RWPE2 (cell line): ENCODE results near the gene ANKRD39.
"Not testable (repeated sequence)": the region's sequence is repeated elsewhere in the genome, so short reads cannot be mapped to it uniquely, and the experiment has no call there.

Experiments
- ATAC-seq: fragments of 200-7000 bp; cut with Tn5 transposase; 3 replicates; pipeline ENCODE4 v1.9.1; 2021; ENCODE audit warnings: low read depth
- DNase-seq: peaks from one replicate; pipeline ENCODE4 v3.0.0-alpha.2; 2020; ENCODE audit warnings: low spot score
- H3K27ac ChIP-seq: fragments of 450-650 bp; 2 replicates; pipeline ENCODE4 v1.5.1; 2017; ENCODE audit warnings: mild to moderate bottlenecking; ENCODE audit not compliant: poor library complexity, severe bottlenecking
- H3K27me3 ChIP-seq: fragments of 250-450 bp; sonication (Bioruptor Pico); 2 replicates; pipeline ENCODE4 v1.5.1; 2021; ENCODE audit warnings: mild to moderate bottlenecking, moderate library complexity; ENCODE audit not compliant: insufficient read depth, poor library complexity, severe bottlenecking
- H3K36me3 ChIP-seq: fragments of 250-450 bp; sonication (Bioruptor Pico); 2 replicates; pipeline ENCODE4 v1.5.1; 2020; ENCODE audit warnings: low read depth, mild to moderate bottlenecking, moderate library complexity
- H3K4me1 ChIP-seq: fragments of 250-450 bp; sonication (Bioruptor Pico); 2 replicates; pipeline ENCODE4 v1.5.1; 2021; ENCODE audit warnings: mild to moderate bottlenecking, moderate library complexity; ENCODE audit not compliant: insufficient read depth, poor library complexity, severe bottlenecking
- H3K4me3 ChIP-seq: fragments of 250-450 bp; sonication (Bioruptor Pico); 2 replicates; pipeline ENCODE4 v1.5.1; 2021; ENCODE audit warnings: mild to moderate bottlenecking, moderate library complexity; ENCODE audit not compliant: severe bottlenecking
- H3K9me3 ChIP-seq: fragments of 250-450 bp; sonication (Bioruptor Pico); 2 replicates; pipeline ENCODE4 v1.5.1; 2021; ENCODE audit warnings: mild to moderate bottlenecking, moderate library complexity; ENCODE audit not compliant: severe bottlenecking
- CTCF ChIP-seq: fragments of 450-650 bp; IDR thresholded peaks from one replicate; pipeline ENCODE4 v1.5.1; 2017; ENCODE audit warnings: mild to moderate bottlenecking, moderate library complexity; ENCODE audit not compliant: poor library complexity, severe bottlenecking

The ANKRD39 gene

GRCh38 chr2:96807127-96807471 lies 50.7 kb downstream of the ANKRD39 start:
- no peak overlapping the region for H3K4me3 ChIP-seq
- DNase-seq (no peak), ATAC-seq (no peak)
- no peaks in the 10 kb centered on the region; the same call in 1 of the 2 replicates for H3K36me3 ChIP-seq
- H3K4me1 ChIP-seq: no peaks in the 10 kb centered on the region
- TF ChIP-seq CTCF: no peak
- H3K9me3 ChIP-seq: no peaks in the 10 kb centered on the region
- H3K27me3 ChIP-seq: no peaks in the 10 kb centered on the region
- H3K27ac ChIP-seq: no peak overlapping the region

GRCh38 chr2:96806468-96807126 lies 51.2 kb downstream of the ANKRD39 start:
- no peak for DNase-seq
- Histone ChIP-seq H3K27ac (no peak overlapping the region), H3K36me3 (no peaks in the 10 kb centered on the region; the same call in 1 of the 2 replicates), H3K27me3 (no peaks in the 10 kb centered on the region), H3K9me3 (no peaks in the 10 kb centered on the region), H3K4me1 (no peaks in the 10 kb centered on the region), H3K4me3 (no peak overlapping the region)
- ATAC-seq: no peak
- TF ChIP-seq CTCF: no peak

GRCh38 chr2:96805946-96806345 lies 51.9 kb downstream of the ANKRD39 start:
- not testable (repeated sequence) for H3K4me3 ChIP-seq, H3K27me3 ChIP-seq, ATAC-seq, H3K27ac ChIP-seq, H3K4me1 ChIP-seq, H3K36me3 ChIP-seq, DNase-seq, H3K9me3 ChIP-seq

GRCh38 chr2:96804986-96805385 lies 52.8 kb downstream of the ANKRD39 start:
- no peak overlapping the region for H3K27ac ChIP-seq
- H3K4me1 ChIP-seq: no peaks in the 10 kb centered on the region
- ATAC-seq (no peak), DNase-seq (no peak)
- no peaks in the 10 kb centered on the region for H3K27me3 ChIP-seq
- H3K36me3 ChIP-seq: no peaks in the 10 kb centered on the region; the same call in 1 of the 2 replicates
- TF ChIP-seq CTCF: no peak
- no peaks in the 10 kb centered on the region for H3K9me3 ChIP-seq
- H3K4me3 ChIP-seq: no peak overlapping the region

- no peaks in the 10 kb centered on the region; the same call in 1 of the 2 replicates for H3K36me3 ChIP-seq
- TF ChIP-seq CTCF: no peak
- ATAC-seq (no peak), DNase-seq (no peak)
- H3K27me3 ChIP-seq: no peaks in the 10 kb centered on the region
- no peaks in the 10 kb centered on the region for H3K9me3 ChIP-seq
- no peaks in the 10 kb centered on the region for H3K4me1 ChIP-seq
- no peak overlapping the region for H3K27ac ChIP-seq
- no peak overlapping the region for H3K4me3 ChIP-seq
These were observed 55.1 kb downstream of the ANKRD39 start for GRCh38 chr2:96802721-96803120.
